Measurements from ENCODE around the gene C3orf18.

Gene C3orf18

GRCh38 chr3:50557106-50557505, 10.4 kb downstream of the C3orf18 start:
- TF ChIP-seq CTCF (IDR thresholded peaks at IDR 0.05; ENCODE audit: extremely low read depth, missing control alignments) = no peak
- DNase-seq (ENCODE audit: low spot score) = no peak

GRCh38 chr3:50554553-50554952, 13.0 kb downstream of the C3orf18 start:
- no peak for TF ChIP-seq CTCF (IDR thresholded peaks at IDR 0.05; ENCODE audit: extremely low read depth, missing control alignments)
- no peak for DNase-seq (ENCODE audit: low spot score)

- DNase-seq (ENCODE audit: low spot score) = no peak
- no peak for TF ChIP-seq CTCF (IDR thresholded peaks at IDR 0.05; ENCODE audit: extremely low read depth, missing control alignments)
Observed at GRCh38 chr3:50552598-50552997, 14.9 kb downstream of the C3orf18 start.

GRCh38 chr3:50551681-50552435, 15.7 kb downstream of the C3orf18 start:
- TF ChIP-seq CTCF (IDR thresholded peaks at IDR 0.05; ENCODE audit: extremely low read depth, missing control alignments) = no peak
- no peak for DNase-seq (ENCODE audit: low spot score)

- no peak for DNase-seq (ENCODE audit: low spot score)
- TF ChIP-seq CTCF (IDR thresholded peaks at IDR 0.05; ENCODE audit: extremely low read depth, missing control alignments) = no peak
Observed at GRCh38 chr3:50551054-50551659, 16.4 kb downstream of the C3orf18 start.

- peak; percentile 67 for DNase-seq (ENCODE audit: low spot score)
- peak; percentile 86 for TF ChIP-seq CTCF (IDR thresholded peaks at IDR 0.05; ENCODE audit: extremely low read depth, missing control alignments)
Observed at GRCh38 chr3:50550079-50550736, 17.3 kb downstream of the C3orf18 start.

GRCh38 chr3:50549226-50549625, 18.3 kb downstream of the C3orf18 start:
- DNase-seq (ENCODE audit: low spot score) = no peak
- no peak for TF ChIP-seq CTCF (IDR thresholded peaks at IDR 0.05; ENCODE audit: extremely low read depth, missing control alignments)
